Myocyte (in vitro differentiated cells): ENCODE results near the gene GFAP. TPM values are rescaled to one million over a fixed set of nuclear protein-coding genes. Genes with fewer than 3 reads are reported as not detected.

Experiments
- DNase-seq: peaks from one replicate; pipeline ENCODE4 v3.0.0-alpha.2; 2012; ENCODE audit warnings: low read depth
- microRNA-seq: library from miRNA; unstranded; fragments of <30 nt; microRNA quantifications from one replicate; pipeline ENCODE4, GENCODE V29; 2016
- total RNA-seq: library from RNA; depleted of rRNA; stranded (reverse); fragments of >200 nt; gene quantifications from 2 replicates; pipeline ENCODE4 v1.2.3, GENCODE V29; 2014

GFAP gene
- total RNA-seq, 1 donor from 2014 or later = 2.3 TPM

DNA sequence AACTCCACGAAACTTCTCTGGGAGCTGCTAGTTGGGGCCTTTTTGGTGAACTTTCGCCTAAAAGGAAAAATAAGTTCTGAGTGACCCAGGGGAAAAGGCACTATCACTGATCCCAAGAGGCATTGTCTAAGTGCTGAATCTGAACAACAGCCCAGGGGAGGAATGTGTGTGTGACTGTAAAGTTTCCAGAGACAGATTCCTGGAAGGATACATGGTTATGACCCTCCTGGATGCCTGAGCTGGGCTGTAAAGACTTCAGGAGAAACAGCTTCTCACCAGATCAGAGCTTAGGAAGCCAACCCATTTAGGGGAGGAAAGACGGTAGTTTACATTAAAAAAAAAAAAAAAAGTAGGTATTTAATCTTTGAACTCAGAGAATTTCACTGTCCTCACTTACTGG is 47.5 kb downstream of the GFAP start:
- DNase-seq = no peak

- no peak for DNase-seq
Measured at GRCh38 chr17:44865931-44866330, 49.4 kb downstream of the GFAP start.

DNA sequence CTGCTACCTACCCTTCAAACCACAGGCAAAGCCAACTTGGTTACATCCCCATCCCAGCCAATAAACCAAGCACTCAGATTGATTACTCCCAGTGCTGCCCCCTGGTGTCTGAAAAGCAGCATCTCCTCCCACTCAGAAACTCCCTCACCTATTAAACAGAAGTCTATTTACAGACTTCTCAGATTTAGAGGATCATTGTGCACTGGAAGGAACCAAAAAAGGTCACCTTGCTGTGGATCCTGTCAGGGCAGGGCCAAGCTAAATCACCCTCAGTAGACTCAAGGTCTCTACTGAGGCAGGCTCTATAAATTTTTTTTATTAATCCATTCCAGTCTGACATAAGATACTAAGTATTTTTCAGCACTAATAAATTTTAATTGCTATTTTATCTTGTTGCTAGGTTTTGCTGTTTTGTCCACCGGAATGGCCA is 50.1 kb downstream of the GFAP start:
- peak; percentile 79 for DNase-seq

DNA sequence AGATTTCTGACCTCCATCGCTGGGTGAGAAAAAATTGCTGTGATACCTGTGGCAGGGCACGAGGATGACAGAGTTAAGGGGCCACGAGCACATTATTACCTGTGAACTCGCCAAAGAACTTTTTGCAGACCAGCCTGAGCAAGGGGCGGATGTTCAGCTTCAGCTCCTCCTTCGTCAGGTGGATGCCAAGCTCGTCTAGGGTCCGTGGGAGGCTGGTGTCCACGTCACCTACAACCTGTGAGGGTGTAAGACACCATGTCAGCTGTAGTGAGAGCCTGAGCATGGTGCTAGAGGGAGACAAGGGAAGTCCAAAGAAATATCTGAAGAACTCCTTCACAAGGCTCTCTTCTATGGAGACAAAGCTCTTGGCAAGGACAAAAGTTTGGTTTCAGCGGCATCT is 50.5 kb downstream of the GFAP start:
- no peak for DNase-seq

- no peak for DNase-seq
Measured at GRCh38 chr17:44863061-44863918, 52.0 kb downstream of the GFAP start.

- no peak for DNase-seq
Measured at GRCh38 chr17:44862278-44862914, 52.9 kb downstream of the GFAP start.

- no peak for DNase-seq
Measured at GRCh38 chr17:44859701-44860100, 55.6 kb downstream of the GFAP start.

DNA sequence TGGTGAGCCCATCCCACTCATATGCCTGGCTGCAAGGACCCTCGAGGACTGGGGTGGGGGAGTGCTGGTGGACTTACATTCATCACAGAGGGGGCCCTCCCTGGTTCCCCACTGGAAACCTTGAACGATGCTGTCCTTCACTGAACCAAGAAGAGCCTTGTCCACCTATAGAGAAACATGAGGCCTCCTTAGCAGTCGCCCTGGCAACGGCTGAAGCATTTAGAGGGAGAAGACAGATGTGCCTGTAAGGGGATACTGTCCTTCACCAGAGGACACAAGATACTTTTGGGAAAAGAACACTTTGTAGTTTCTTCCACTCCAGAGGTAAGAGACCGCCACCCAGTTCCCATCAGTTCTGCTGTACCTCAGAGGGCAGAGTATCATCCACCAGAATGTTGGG is 61.1 kb downstream of the GFAP start:
- DNase-seq = no peak

Small RNA genes within 50 kb of the gene (microRNA-seq; reads per million reads assigned to microRNA genes)
- 0.81 reads per million for gene MIR6783

Other genes with a start within 250 kb of the GFAP start
- 60.9 and 69.7 TPM in 2 replicates for gene CCDC43, start 225.7 kb downstream of the GFAP start, total RNA-seq
- 2.4 and 4.6 TPM in 2 replicates for gene DBF4B, start 206.8 kb downstream of the GFAP start, total RNA-seq
- 0.16 and 0.31 TPM in 2 replicates for gene ADAM11, start 156.5 kb downstream of the GFAP start, total RNA-seq
- 8.2 and 8.5 TPM in 2 replicates for gene GJC1, start 85.2 kb downstream of the GFAP start, total RNA-seq
- gene HIGD1B, start 67.6 kb downstream of the GFAP start, total RNA-seq = not detected in 2 replicates
- 111 and 114 TPM in 2 replicates for gene EFTUD2, start 16.1 kb downstream of the GFAP start, total RNA-seq
- gene KIF18B, start 32.3 kb upstream of the GFAP start, total RNA-seq = 0.03 TPM in 1 of 2 replicates, not detected in the other
- gene C1QL1, start 52.8 kb upstream of the GFAP start, total RNA-seq = 0.11 TPM in 1 of 2 replicates, not detected in the other
- gene DCAKD, start 136.1 kb upstream of the GFAP start, total RNA-seq = 67.0 and 75.5 TPM in 2 replicates
- 80.3 and 88.7 TPM in 2 replicates for gene NMT1, start 145.8 kb upstream of the GFAP start, total RNA-seq
- gene PLCD3, start 217.0 kb upstream of the GFAP start, total RNA-seq = 61.3 and 187 TPM in 2 replicates
- gene ACBD4, start 220.2 kb upstream of the GFAP start, total RNA-seq = 3.5 and 6.0 TPM in 2 replicates
- gene HEXIM1, start 233.0 kb upstream of the GFAP start, total RNA-seq = 21.0 and 28.4 TPM in 2 replicates
- 11.6 and 13.5 TPM in 2 replicates for gene HEXIM2, start 246.4 kb upstream of the GFAP start, total RNA-seq